Measurements from ENCODE around the gene TK2. TPM values are rescaled to one million over a fixed set of nuclear protein-coding genes. Genes with fewer than 3 reads are reported as not detected.
"Not testable (repeated sequence)": the region's sequence is repeated elsewhere in the genome, so short reads cannot be mapped to it uniquely, and the experiment has no call there.

Gene TK2
- total and polyA plus RNA-seq, 7 donors, result 9.6 to 32.7 (median 17.6) TPM

GRCh38 chr16:66507731-66508239, 42.1 kb downstream of the TK2 start:
- peaks cover 0 to 43% (median 11%) of the 10 kb centered on the region in 4 donors for H3K36me3 ChIP-seq
- peaks cover 0 to 31% (median 25%) of the 10 kb centered on the region in 4 donors for H3K4me1 ChIP-seq
- no peaks in the 10 kb centered on the region for H3K27me3 ChIP-seq
- intact Hi-C loops (cut with DNase I), result no loop called here
- H3K9me3 ChIP-seq, result no peaks in the 10 kb centered on the region
- WGBS, 2 donors, result 63 to 80% methylated on average over 4 of the region's 4 CpGs
- H3K27ac ChIP-seq, result no peak overlapping the region
- DNase-seq, result peak; percentile 45
- TF ChIP-seq EP300 (IDR thresholded peaks at IDR 0.05) (no peak), POLR2A (IDR thresholded peaks at IDR 0.05) (no peak), CTCF (IDR thresholded peaks at IDR 0.05) (no peak), POLR2AphosphoS5 (IDR thresholded peaks at IDR 0.05) (no peak)
- no peak overlapping the region for H3K4me3 ChIP-seq

GRCh38 chr16:66503612-66504011, 46.3 kb downstream of the TK2 start:
- intact Hi-C loops (cut with DNase I), result no loop called here
- TF ChIP-seq EP300 (IDR thresholded peaks at IDR 0.05) (no peak), POLR2A (IDR thresholded peaks at IDR 0.05) (no peak), POLR2AphosphoS5 (IDR thresholded peaks at IDR 0.05) (no peak), CTCF (IDR thresholded peaks at IDR 0.05) (no peak)
- Histone ChIP-seq H3K4me1 (peaks cover 0 to 18% (median 4%) of the 10 kb centered on the region in 4 donors), H3K9me3 (no peaks in the 10 kb centered on the region), H3K4me3 (no peak overlapping the region), H3K27ac (peak overlapping the region in 1 of 4 donors; percentile 40), H3K36me3 (peaks cover 0 to 13% (median 3%) of the 10 kb centered on the region in 4 donors), H3K27me3 (no peaks in the 10 kb centered on the region)
- WGBS, 2 donors, result 87 to 92% methylated on average over 3 of the region's 3 CpGs
- DNase-seq, result no peak

DNA sequence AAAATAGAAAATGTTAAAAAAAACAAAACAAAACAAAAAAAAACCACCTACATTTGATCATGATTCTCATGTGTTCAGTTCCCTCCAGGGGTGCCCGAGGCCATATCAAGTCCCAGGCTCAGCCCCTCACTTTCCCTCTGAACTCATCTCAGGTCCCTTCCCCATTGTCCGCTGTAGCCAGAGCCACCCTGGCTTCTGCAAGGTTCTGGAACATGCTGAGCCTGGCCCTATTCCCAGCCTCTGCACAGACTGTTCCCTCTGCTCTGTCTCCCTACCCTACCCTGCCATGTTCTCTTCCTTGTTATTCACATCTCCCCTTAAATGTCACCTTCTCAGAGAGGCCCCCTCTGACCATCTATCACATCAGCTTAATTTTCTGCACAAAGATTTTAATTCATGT, 46.9 kb downstream of the TK2 start:
- no peaks in the 10 kb centered on the region for H3K27me3 ChIP-seq
- H3K36me3 ChIP-seq, result peaks cover 0 to 11% (median 3%) of the 10 kb centered on the region in 4 donors
- peak; percentile 65 for DNase-seq
- TF ChIP-seq POLR2AphosphoS5 (IDR thresholded peaks at IDR 0.05) (no peak), CTCF (IDR thresholded peaks at IDR 0.05) (no peak), EP300 (IDR thresholded peaks at IDR 0.05) (no peak), POLR2A (IDR thresholded peaks at IDR 0.05) (no peak)
- 89 to 93% methylated on average over 2 of the region's 2 CpGs for WGBS, 2 donors
- intact Hi-C loops (cut with DNase I), result no loop called here
- peak overlapping the region in 3 of 4 donors; percentile 6 to 45 (median 40) for H3K27ac ChIP-seq
- H3K9me3 ChIP-seq, result no peaks in the 10 kb centered on the region
- no peak overlapping the region for H3K4me3 ChIP-seq
- peaks cover 0 to 18% (median 4%) of the 10 kb centered on the region in 4 donors for H3K4me1 ChIP-seq

DNA sequence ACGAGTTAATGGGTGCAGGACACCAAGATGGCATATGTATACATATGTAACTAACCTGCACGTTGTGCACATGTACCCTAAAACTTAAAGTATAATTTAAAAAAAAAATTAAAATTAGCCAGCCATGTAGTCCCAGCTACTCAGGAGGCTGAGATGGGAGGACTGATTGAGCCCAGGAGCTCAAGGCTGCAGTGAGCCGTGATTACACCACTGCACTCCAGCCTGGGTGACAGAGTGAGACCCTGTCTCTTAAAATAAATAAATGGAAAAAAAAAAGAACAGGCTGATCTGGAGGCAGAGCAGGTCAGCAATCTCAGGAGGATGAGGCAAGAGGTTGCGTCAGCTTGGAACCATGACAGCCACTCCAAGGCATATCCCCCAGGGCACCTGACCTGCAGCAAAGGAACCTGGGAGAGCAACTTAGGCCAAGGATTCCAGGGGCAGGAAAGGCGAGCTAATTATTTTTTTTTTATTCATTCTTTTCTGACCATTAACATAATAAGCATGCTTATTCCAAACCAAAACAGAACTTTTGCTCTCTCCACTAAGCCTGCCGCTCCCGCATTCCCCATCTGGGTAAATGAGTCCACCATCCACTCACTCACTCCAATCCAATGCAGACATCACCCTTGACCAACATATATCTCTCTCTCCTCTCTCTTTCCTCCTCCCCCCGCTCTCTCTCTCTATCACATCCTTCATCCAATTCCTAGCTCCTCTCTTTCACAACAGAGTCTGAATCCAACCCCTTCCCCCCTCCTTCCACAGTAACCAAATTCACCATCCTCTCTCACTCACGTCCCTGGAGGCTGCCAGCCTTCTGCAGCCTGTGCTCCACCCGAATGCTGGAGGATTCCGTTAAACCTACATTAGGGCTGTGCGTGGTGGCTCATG, 47.7 kb downstream of the TK2 start:
- H3K27ac ChIP-seq, result peak overlapping the region; percentile 0 to 45 (median 23)
- H3K4me3 ChIP-seq, result no peak overlapping the region
- H3K9me3 ChIP-seq, result no peaks in the 10 kb centered on the region
- WGBS, 2 donors, result 91% methylated on average over 12 of the region's 12 CpGs
- intact Hi-C loops (cut with DNase I), result no loop called here
- peak; percentile 88 for DNase-seq
- H3K36me3 ChIP-seq, result peaks cover 0 to 3% (median 2%) of the 10 kb centered on the region in 4 donors
- H3K27me3 ChIP-seq, result no peaks in the 10 kb centered on the region
- H3K4me1 ChIP-seq, result peaks cover 0 to 18% (median 4%) of the 10 kb centered on the region in 4 donors
- TF ChIP-seq POLR2AphosphoS5 (IDR thresholded peaks at IDR 0.05), result peak in 3 of 4 donors; percentile 9 to 33 (median 26)
- no peak for TF ChIP-seq POLR2A (IDR thresholded peaks at IDR 0.05)

- H3K27me3 ChIP-seq; intact Hi-C loops (cut with DNase I); H3K27ac ChIP-seq; H3K9me3 ChIP-seq; H3K4me3 ChIP-seq; DNase-seq; H3K36me3 ChIP-seq: not testable (repeated sequence)
- peaks cover 0 to 18% (median 4%) of the 10 kb centered on the region in 4 donors for H3K4me1 ChIP-seq
- WGBS, 2 donors, result 90 to 95% methylated on average over 4 of the region's 4 CpGs
Observed at GRCh38 chr16:66501563-66501962, 48.4 kb downstream of the TK2 start.

GRCh38 chr16:66497921-66498320, 52.0 kb downstream of the TK2 start:
- H3K27me3 ChIP-seq; H3K36me3 ChIP-seq; H3K27ac ChIP-seq; H3K4me3 ChIP-seq; intact Hi-C loops (cut with DNase I); H3K9me3 ChIP-seq; DNase-seq: not testable (repeated sequence)
- peaks cover 0 to 11% (median under 1%) of the 10 kb centered on the region in 4 donors for H3K4me1 ChIP-seq
- WGBS, 2 donors, result 84 to 88% methylated on average over 1 of the region's 2 CpGs

DNA sequence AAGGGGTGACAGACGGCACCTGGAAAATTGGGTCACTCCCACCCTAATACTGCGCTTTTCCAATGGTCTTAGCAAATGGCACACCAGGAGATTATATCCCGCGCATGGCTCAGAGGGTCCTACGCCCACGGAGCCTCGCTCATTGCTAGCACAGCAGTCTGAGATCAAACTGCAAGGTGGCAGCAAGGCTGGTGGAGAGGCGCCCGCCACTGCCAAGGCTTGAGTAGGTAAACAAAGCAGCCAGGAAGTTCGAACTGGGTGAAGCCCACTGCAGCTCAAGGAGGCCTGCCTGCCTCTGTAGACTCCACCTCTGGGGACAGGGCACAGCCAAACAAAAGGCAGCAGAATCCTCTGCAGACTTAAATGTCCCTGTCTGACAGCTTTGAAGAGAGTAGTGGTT, 53.7 kb downstream of the TK2 start:
- intact Hi-C loops (cut with DNase I); H3K9me3 ChIP-seq; H3K27ac ChIP-seq; H3K36me3 ChIP-seq; H3K4me3 ChIP-seq; H3K27me3 ChIP-seq; H3K4me1 ChIP-seq: not testable (repeated sequence)
- peak; percentile 21 for DNase-seq
- 96 to 97% methylated on average over 9 to 10 of the region's 10 CpGs for WGBS, 2 donors
